IPS DF 4.7 (cell line): Measurements from ENCODE around the gene CPNE2.
A peak's percentile ranks its signal among the peaks of the same experiment; 100 is the strongest.
"Not testable (repeated sequence)": the region's sequence is repeated elsewhere in the genome, so short reads cannot be mapped to it uniquely, and the experiment has no call there.

Experiments used
- DNase-seq: peaks from one replicate; pipeline ENCODE4 v3.0.0-alpha.2; 2013; ENCODE audit warnings: low spot score; ENCODE audit errors: extremely low read depth

CPNE2 gene

DNA sequence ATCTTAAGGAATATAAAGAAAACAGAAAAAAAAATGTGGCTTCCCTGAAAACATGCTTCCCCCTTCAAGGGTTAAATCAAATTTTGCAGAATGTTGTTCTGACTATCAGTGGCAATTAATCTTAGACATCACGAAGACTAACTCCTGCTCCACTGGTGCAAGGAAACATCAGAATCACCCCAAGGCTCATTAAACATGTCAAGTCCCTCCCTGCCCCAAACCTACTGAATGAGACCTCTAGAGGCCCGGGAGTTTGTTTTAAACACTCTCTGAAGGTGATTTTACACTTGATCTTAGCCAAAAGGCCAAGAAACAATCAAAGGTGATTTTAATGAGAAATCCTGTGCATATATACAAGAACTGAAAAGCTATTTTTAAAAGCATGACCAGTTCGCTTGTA is 75.2 kb downstream of the CPNE2 start:
- DNase-seq, result no peak

GRCh38 chr16:57167953-57168352 is 75.6 kb downstream of the CPNE2 start:
- no peak for DNase-seq

DNA sequence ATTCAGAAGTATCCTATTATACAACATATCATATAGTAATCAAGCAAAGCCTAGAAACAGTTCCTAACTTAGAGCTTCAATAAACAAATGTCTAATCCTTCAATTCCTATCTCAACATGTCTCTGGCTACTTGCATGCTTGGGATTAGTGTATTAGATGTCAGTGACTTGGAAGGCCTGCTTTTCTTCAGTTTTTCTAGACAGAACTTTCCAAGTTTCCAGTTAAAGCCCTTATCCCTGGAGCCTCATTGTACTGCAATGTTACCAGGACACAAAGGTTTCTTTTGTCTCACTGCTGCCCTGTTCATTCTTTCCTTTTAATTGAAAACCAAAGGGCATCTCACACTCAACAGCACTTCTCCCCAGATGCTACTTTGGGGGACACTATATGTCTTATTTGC is 76.9 kb downstream of the CPNE2 start:
- DNase-seq, result no peak

GRCh38 chr16:57172721-57173290 is 80.4 kb downstream of the CPNE2 start:
- DNase-seq, result no peak

GRCh38 chr16:57175896-57176295 is 83.5 kb downstream of the CPNE2 start:
- no peak for DNase-seq

- no peak for DNase-seq
Measured at GRCh38 chr16:57178196-57178595, 85.8 kb downstream of the CPNE2 start.

DNA sequence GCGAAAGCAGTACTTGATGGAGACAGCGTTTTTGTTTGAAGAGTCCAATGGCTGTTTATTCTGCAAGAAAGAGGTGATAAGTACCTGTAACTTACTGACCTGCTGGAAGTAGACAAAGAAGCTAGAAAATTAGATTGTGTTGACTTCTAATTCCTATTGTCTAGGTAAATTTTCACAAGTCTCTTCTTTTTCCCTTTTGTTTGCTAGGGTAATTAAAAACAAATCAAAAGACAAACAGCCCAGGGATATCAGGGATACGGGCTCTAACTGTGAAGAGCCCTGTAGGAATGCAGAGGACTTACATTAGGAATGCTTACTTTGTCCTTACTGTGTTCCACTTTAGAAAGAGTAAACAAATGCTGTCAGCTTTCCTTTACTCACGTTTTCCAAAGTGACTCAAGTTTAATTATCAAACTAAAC is 86.4 kb downstream of the CPNE2 start:
- no peak for DNase-seq

GRCh38 chr16:57179215-57179828 is 86.9 kb downstream of the CPNE2 start:
- no peak for DNase-seq

DNA sequence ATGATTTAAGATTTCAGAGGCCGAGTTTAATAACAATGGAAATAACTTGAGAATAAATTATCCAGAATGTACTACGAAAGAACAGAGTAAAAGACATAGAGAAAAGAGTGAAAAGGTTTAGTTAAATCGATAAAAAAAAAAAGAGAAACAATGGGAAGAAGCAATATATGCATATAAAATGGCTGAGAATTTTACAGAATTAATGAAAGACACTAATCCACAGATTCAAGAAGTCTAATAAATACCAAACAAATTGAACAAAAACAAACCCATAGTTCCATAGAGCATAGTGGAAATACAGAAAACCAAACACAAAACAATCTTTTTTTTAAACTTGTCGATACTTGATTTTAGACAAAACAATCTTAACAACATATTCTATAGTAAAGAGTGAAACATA is 91.7 kb downstream of the CPNE2 start:
- DNase-seq, result no peak

GRCh38 chr16:57184887-57185445 is 92.6 kb downstream of the CPNE2 start:
- no peak for DNase-seq

DNA sequence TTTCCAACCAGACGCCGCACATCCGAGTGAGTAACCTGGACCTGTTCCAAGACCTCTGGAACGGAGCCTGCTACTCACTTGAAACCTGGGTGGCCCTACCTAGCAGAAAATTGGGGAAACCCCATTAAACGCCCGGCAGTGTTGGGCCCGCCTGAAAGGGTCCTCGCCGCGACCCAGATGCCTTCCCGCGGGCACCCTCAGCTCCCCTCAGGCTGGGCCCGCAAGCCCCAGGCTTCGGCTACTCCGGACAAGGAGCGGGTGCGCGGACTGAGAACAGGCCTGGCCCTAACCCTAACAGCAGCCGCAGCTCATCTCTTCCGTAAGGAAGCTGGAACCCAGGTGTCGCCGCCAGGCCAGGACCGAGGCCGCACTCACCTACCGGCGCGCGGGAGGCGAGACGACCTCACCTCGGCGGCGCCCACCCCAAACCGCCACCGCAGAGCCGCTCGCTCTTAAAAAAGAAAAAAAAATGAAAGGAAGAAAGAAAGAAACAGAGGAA is 93.1 kb downstream of the CPNE2 start:
- no peak for DNase-seq

GRCh38 chr16:57185945-57186871 is 93.8 kb downstream of the CPNE2 start, which contains the start of the genes PSME3IP1 and RSPRY1:
Gene PSME3IP1, minus strand, starts transcription at chr16:57186039. Its CDS starts 12,185 bp downstream, at chr16:57173854.
Gene RSPRY1, plus strand, starts transcription at chr16:57186329. Its CDS starts 18,330 bp downstream, at chr16:57204659.
- peak; percentile 97 for DNase-seq

DNA sequence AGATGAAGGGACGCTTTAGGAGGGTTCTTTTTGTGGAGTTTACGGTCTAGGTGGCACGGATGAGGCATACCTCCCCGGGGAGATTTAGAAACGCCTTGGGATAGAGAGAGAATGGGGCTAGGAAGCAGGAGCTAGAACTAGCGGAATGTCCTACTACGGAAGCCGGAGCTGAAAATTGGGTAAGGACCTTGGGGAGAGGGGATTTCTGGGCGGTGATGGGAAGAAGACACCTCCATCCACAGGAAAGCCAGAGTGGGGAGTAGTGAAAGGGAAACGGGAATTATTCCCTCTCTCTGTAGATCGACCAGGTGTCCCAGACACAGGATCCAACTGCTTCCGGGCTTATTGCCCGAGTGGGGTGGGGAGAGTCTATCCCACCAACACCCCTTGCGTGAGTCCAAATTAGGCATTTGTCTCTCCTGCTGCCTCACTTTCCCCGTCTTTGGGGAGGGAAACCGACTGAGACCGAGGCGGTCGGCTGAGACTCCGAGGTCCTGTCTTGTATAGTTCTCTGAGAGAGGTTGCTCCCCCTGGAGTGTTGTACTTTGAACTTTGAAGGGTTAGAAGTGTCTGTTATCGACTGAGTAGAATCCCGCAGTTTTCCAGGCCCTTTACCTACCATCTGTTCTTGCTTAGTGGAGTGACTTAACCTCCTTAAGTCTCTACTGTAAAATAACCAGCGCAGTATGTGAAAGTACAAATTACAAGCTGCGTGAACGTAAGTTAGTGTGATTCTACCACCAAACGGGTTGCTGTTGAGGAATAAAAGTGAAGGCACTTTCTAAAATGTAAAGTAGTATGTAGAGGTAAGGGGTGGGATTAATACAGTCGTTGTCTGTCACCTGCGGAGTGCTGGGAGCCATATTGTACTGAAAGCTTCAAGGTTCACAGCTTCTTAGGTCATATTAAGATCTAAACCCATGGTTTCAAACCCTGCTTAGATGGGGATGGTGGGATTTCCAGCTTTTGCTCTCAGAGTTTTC is 94.8 kb downstream of the CPNE2 start:
- DNase-seq, result no peak

DNA sequence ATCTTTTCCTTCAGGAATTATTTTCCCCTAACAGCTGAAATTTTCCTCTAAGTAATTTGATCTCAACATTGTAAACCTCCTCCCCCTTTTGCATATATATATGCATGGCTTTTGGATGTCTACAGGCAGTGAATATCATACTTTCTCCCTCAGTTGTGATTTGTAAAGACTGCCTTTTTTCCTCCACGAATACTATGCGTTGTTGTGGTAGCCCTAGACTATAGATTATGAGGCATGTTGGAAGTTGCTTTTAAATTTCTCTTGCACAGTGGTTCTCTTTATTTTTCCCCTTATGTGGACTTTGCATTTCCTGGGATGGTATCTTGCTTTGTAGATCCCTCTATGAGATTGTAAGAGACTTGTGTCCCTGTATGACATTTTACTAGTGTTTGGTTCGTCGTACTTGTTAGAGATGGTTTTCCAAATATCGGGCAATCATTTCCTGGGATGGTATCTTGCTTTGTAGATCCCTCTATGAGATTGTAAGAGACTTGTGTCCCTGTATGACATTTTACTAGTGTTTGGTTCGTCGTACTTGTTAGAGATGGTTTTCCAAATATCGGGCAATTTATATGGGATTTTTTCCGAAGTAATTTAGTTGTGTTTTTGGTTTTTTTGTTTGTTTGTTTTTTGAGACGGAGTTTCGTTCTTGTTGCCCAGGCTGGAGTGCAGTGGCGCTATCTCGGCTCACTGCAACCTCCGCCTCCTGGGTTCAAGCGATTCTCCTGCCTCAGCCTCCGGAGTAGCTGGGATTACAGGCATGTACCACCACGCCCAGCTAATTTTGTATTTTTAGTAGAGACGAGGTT is 95.7 kb downstream of the CPNE2 start:
- not testable (repeated sequence) for DNase-seq

- no peak for DNase-seq
Measured at GRCh38 chr16:57188711-57189002, 96.3 kb downstream of the CPNE2 start.

DNA sequence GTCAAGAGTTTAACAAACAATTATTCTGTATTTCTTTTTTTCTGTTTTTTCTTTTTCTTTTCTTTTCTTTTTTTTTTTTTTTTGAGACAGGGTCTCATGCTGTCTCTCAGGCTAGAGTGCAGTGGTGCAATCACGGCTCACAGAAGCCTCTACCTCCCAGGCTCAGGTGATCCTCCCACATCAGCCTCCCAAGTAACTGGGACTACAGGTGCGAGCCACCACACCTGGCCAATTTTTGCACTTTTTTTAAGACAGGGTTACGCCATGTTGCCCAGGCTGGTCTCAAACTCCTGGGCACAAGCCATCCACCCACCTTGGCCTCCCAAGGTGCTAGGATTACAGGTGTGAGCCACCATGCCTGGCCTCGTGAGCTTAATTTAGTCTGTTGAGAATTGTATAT is 97.1 kb downstream of the CPNE2 start:
- DNase-seq, result not testable (repeated sequence)

GRCh38 chr16:57190136-57190535 is 97.8 kb downstream of the CPNE2 start:
- DNase-seq, result no peak

DNA sequence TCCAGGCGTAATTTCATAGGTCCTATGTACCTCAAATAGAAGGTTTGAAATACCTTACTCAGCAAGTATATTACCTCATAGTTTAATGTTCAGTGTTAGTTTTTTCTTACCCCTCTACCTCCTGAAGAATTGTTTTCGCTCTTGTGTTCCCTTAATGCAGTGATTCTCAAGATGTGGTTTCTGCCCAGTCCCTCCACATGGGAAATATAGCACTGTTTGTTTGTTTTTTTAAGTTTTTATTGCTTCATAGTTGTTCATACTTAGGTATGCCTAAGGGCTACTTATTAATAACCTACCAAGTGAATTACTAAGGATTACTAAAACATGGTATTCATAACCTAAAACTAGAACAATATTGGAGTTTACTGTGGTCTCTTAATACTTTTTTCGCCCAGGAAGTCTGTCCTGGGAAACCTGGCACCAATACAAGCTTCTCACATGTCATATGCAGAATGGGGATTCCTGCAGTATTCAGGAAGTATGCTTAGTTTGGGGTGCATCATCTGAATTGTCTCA is 98.7 kb downstream of the CPNE2 start:
- no peak for DNase-seq

GRCh38 chr16:57192146-57192545 is 99.8 kb downstream of the CPNE2 start:
- DNase-seq, result no peak
